H1 (cell line): ENCODE results near the gene ATP6V1B1. TPM values are rescaled to one million over a fixed set of nuclear protein-coding genes. Genes with fewer than 3 reads are reported as not detected.

Experiments
- CTCF ChIA-PET: fragments of 300-600 bp; sonication (Branson Sonifier 250); formaldehyde crosslinking; loops from one replicate; lab custom pipeline; 2021; ENCODE audit not compliant: partially characterized antibody; lab: Charles Lee
- POLR2A ChIA-PET: fragments of 300-600 bp; sonication (Branson Sonifier 250); formaldehyde crosslinking; loops from one replicate; lab custom pipeline; 2021; ENCODE audit warnings: inconsistent platforms; ENCODE audit not compliant: partially characterized antibody; lab: Charles Lee
- DNase-seq, 2 experiments: peaks; one replicate each; pipeline versions ENCODE4 v3.0.0 to v3.0.0-alpha.2; 2010 to 2022; ENCODE audit warnings: low spot score in 2 of 2, low read depth in 1 of 2, mixed read lengths in 1 of 2
- FAIRE-seq: peaks from 2 replicates; lab custom pipeline; 2011; peaks lifted over from hg19 to GRCh38; lab: Jason Lieb, UNC
- H2AFZ ChIP-seq: 2 replicates; pipeline ENCODE4 v1.8.1; 2012; ENCODE audit warnings: low read length, inconsistent platforms
- H2AK5ac ChIP-seq: 2 replicates; pipeline ENCODE4 v1.6.1; 2013; ENCODE audit warnings: low read depth, low read length
- H2BK120ac ChIP-seq: replicated peaks from 2 replicates; pipeline ENCODE3; 2013; ENCODE audit warnings: low read depth, low read length, inconsistent platforms
- H2BK12ac ChIP-seq: 2 replicates; pipeline ENCODE4 v1.6.1; 2013; ENCODE audit warnings: low read depth, low read length
- H2BK15ac ChIP-seq: 2 replicates; pipeline ENCODE4 v1.6.1; 2013; ENCODE audit warnings: low read length
- H2BK20ac ChIP-seq: 2 replicates; pipeline ENCODE4 v1.6.1; 2013; ENCODE audit warnings: low read length
- H2BK5ac ChIP-seq: 2 replicates; pipeline ENCODE4 v1.6.1; 2013; ENCODE audit warnings: low read depth, low read length
- H3K14ac ChIP-seq: 2 replicates; pipeline ENCODE4 v1.6.1; 2013; ENCODE audit warnings: inconsistent platforms; ENCODE audit not compliant: insufficient read length
- H3K18ac ChIP-seq: 2 replicates; pipeline ENCODE4 v1.6.1; 2013; ENCODE audit warnings: low read length; ENCODE audit errors: extremely low read depth
- H3K23ac ChIP-seq: 2 replicates; pipeline ENCODE4 v1.6.1; 2013; ENCODE audit warnings: inconsistent platforms; ENCODE audit not compliant: insufficient read length
- H3K23me2 ChIP-seq: 2 replicates; pipeline ENCODE4 v1.6.1; 2013; ENCODE audit warnings: low read depth, low read length
- H3K27ac ChIP-seq: 2 replicates; pipeline ENCODE4 v1.6.1; 2011; ENCODE audit warnings: low read depth, low read length, inconsistent platforms
- H3K27me3 ChIP-seq, 4 experiments: replicated peaks in 1 of 4; 1 replicate in 1 of 4; 2 replicates in 3 of 4; pipeline versions ENCODE4 v1.6.1 to v1.8.1; 2011 to 2013; ENCODE audit warnings: low read length in 3 of 4, mild to moderate bottlenecking in 3 of 4, inconsistent platforms in 2 of 4, mixed read lengths in 2 of 4, moderate library complexity in 1 of 4; ENCODE audit not compliant: control insufficient read depth in 3 of 4, insufficient read depth in 3 of 4; ENCODE audit errors: extremely low read depth in 1 of 4
- H3K36me3 ChIP-seq, 4 experiments: 2 replicates each; pipeline versions ENCODE4 v1.6.1 to v1.8.1; 2011 to 2013; ENCODE audit warnings: mild to moderate bottlenecking in 4 of 4, low read length in 3 of 4, moderate library complexity in 2 of 4, control low read depth in 1 of 4, inconsistent platforms in 1 of 4; ENCODE audit not compliant: insufficient read depth in 4 of 4, control insufficient read depth in 2 of 4
- H3K4ac ChIP-seq: replicated peaks from 2 replicates; pipeline ENCODE3; 2013; ENCODE audit warnings: low read length, low read depth, mixed read lengths, inconsistent platforms; ENCODE audit not compliant: insufficient read length
- H3K4me1 ChIP-seq, 4 experiments: replicated peaks in 1 of 4; 1 replicate in 1 of 4; 2 replicates in 3 of 4; pipeline versions ENCODE4 v1.6.1 to v1.8.1; 2011 to 2013; ENCODE audit warnings: low read length in 3 of 4, inconsistent platforms in 2 of 4, mixed read lengths in 1 of 4; ENCODE audit not compliant: insufficient read depth in 4 of 4, control insufficient read depth in 3 of 4
- H3K4me2 ChIP-seq, 2 experiments: 2 replicates each; pipeline versions ENCODE4 v1.6.1 to v1.8.1; 2011 to 2013; ENCODE audit warnings: low read depth in 2 of 2, low read length in 2 of 2, control low read depth in 1 of 2, inconsistent platforms in 1 of 2, mild to moderate bottlenecking in 1 of 2; ENCODE audit not compliant: insufficient read depth in 1 of 2
- H3K4me3 ChIP-seq, 4 experiments: fragments of 200-600, 300-600 bp in 1 of 4; sonication (generic), shearing (Covaris generic), sonication (Bioruptor Twin) in 1 of 4; 2 replicates each; pipeline versions ENCODE4 v1.5.1 to v1.8.1; 2011 to 2016; ENCODE audit warnings: low read length in 4 of 4, low read depth in 3 of 4, control low read depth in 2 of 4, inconsistent platforms in 2 of 4, mild to moderate bottlenecking in 2 of 4, mixed read lengths in 1 of 4, moderate library complexity in 1 of 4; ENCODE audit not compliant: insufficient read depth in 2 of 4; ENCODE audit errors: extremely low read depth in 1 of 4
- H3K56ac ChIP-seq: replicated peaks from 2 replicates; pipeline ENCODE3; 2013; ENCODE audit warnings: low read depth, mild to moderate bottlenecking, mixed read lengths, low read length, inconsistent platforms; ENCODE audit not compliant: insufficient read length
- H3K79me1 ChIP-seq: 2 replicates; pipeline ENCODE4 v1.6.1; 2013; ENCODE audit warnings: low read depth, low read length, control low read depth
- H3K79me2 ChIP-seq, 2 experiments: 2 replicates each; pipeline versions ENCODE4 v1.6.1 to v1.8.1; 2012 to 2013; ENCODE audit warnings: low read length in 2 of 2, mild to moderate bottlenecking in 2 of 2, inconsistent platforms in 1 of 2; ENCODE audit not compliant: insufficient read depth in 2 of 2, control insufficient read depth in 1 of 2
- H3K9ac ChIP-seq, 4 experiments: replicated peaks in 1 of 4; 1 replicate in 1 of 4; 2 replicates in 3 of 4; pipeline versions ENCODE4 v1.6.1 to v1.8.1; 2011 to 2013; ENCODE audit warnings: low read depth in 3 of 4, low read length in 3 of 4, control low read depth in 2 of 4, mild to moderate bottlenecking in 2 of 4, moderate library complexity in 2 of 4, inconsistent platforms in 1 of 4; ENCODE audit errors: extremely low read depth in 1 of 4
- H3K9me3 ChIP-seq, 2 experiments: 2 replicates each; pipeline versions ENCODE4 v1.6.1 to v1.8.1; 2012 to 2013; ENCODE audit warnings: mild to moderate bottlenecking in 2 of 2, moderate library complexity in 2 of 2, control low read depth in 1 of 2, inconsistent platforms in 1 of 2, low read depth in 1 of 2, low read length in 1 of 2, mixed read lengths in 1 of 2; ENCODE audit not compliant: insufficient read depth in 2 of 2
- H4K20me1 ChIP-seq, 2 experiments: replicated peaks in 1 of 2; 2 replicates each; pipeline versions ENCODE3 to v1.8.1; 2011 to 2013; ENCODE audit warnings: inconsistent platforms in 2 of 2, low read length in 2 of 2, mild to moderate bottlenecking in 1 of 2; ENCODE audit not compliant: insufficient read depth in 2 of 2, control insufficient read depth in 1 of 2
- H4K5ac ChIP-seq: 2 replicates; pipeline ENCODE4 v1.6.1; 2013; ENCODE audit warnings: low read length, low read depth, mixed read lengths, inconsistent platforms; ENCODE audit not compliant: insufficient read length
- H4K8ac ChIP-seq: 2 replicates; pipeline ENCODE4 v1.8.0; 2013; ENCODE audit warnings: mild to moderate bottlenecking, moderate library complexity, low read length, inconsistent platforms; ENCODE audit not compliant: insufficient read depth; ENCODE audit errors: extremely low read depth
- H4K91ac ChIP-seq: replicated peaks from 2 replicates; pipeline ENCODE3; 2013; ENCODE audit warnings: low read length, mixed read lengths, inconsistent platforms; ENCODE audit not compliant: insufficient read length
- BACH1 ChIP-seq: IDR thresholded peaks from 2 replicates; pipeline ENCODE4 v1.6.1; 2012; ENCODE audit warnings: low read length, improper control_type of control experiment
- WGBS, 2 experiments: shearing (Covaris generic) in 1 of 2; methylation state at CpG; one replicate each; pipeline versions ENCODE4 v1.1.6 to v1.1.7; 2013 to 2015; ENCODE audit warnings: low lambda C conversion rate in 2 of 2, mixed read lengths in 2 of 2, inconsistent platforms in 1 of 2, low coverage in 1 of 2, missing lambda C conversion rate in 1 of 2; ENCODE audit not compliant: insufficient replicate concordance in 2 of 2, insufficient coverage in 1 of 2, insufficient read length in 1 of 2; ENCODE audit errors: extremely low coverage in 1 of 2, missing lambda C conversion rate in 1 of 2; 5-methylcytosine and 5-hydroxymethylcytosine counted together
- polyA plus RNA-seq, 7 experiments: library from polyadenylated mRNA; depleted of rRNA in 3 of 7; stranded (reverse) in 5 of 7; unstranded in 2 of 7; fragments of >200 nt in 5 of 7; fragments of 200-250 nt in 2 of 7; gene quantifications; 1 replicate in 5 of 7; 2 replicates in 1 of 7; 4 replicates in 1 of 7; pipeline versions ENCODE4 v1.2.1 to v1.2.3, GENCODE V29; 2011 to 2013; ENCODE audit warnings: missing spikeins in 2 of 7, mixed read lengths in 2 of 7
- total RNA-seq: library from RNA; stranded (reverse); fragmentation: NEBNext Ultra II Directional; extraction: Animal tissue kit (Norgen Biotek cat#: 25700); gene quantifications from 2 replicates; pipeline ENCODE4 v1.2.1, GENCODE V29; 2021

ATP6V1B1 gene
- total and polyA plus RNA-seq, 2 of the 8 experiments (the other 6 are each of a cell fraction or from before 2014, with no cell fraction given) = not detected

DNA sequence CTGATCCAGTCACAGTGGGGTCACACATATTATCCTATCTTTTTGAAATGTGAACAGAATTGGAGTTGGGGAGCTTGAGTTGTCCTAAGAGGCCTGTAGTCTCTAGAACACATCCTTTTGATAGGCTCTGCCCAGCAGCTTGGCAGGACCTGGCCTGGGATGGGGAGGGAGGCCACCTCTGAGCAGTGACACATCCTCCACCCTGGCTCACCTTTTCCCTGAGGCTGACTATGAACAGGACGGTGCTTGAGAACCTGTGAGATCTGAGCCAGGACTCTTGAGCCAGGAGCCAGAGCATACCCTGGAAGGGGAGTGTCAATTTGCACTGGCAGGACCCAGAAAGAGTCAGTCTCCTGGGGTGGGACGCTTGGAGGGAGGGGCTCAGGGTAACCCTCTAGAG lies 17.7 kb upstream of the ATP6V1B1 start:
- Histone ChIP-seq H2BK20ac (no peak overlapping the region), H3K4me3 (no peak overlapping the region), H3K36me3 (no peaks in the 10 kb centered on the region), H3K23ac (no peak overlapping the region), H4K5ac (no peak overlapping the region), H2AK5ac (no peak overlapping the region), H3K79me2 (no peaks in the 10 kb centered on the region), H2BK5ac (no peak overlapping the region), H3K4me1 (peaks cover 0 to 8% (median 3%) of the 10 kb centered on the region in 4 experiments; a peak in 4 of 7 replicates), H3K79me1 (no peaks in the 10 kb centered on the region), H3K4ac (no peak overlapping the region), H4K20me1 (peaks cover 2% of the 10 kb centered on the region in 2 experiments), H3K9ac (no peak overlapping the region), H3K23me2 (no peaks in the 10 kb centered on the region), H3K56ac (no peak overlapping the region), H3K27ac (no peak overlapping the region), H3K4me2 (no peak overlapping the region), H3K18ac (no peak overlapping the region), H2BK12ac (no peak overlapping the region), H3K27me3 (peaks cover 0 to 4% (median 0%) of the 10 kb centered on the region in 4 experiments; a peak in 1 of 7 replicates), H3K14ac (no peak overlapping the region), H4K8ac (no peak overlapping the region), H2BK120ac (no peak overlapping the region), H2AFZ (no peak overlapping the region), H4K91ac (no peak overlapping the region), H2BK15ac (no peak overlapping the region), H3K9me3 (no peaks in the 10 kb centered on the region)
- WGBS, 2 experiments = 78% methylated on average over 2 of the region's 2 CpGs; no CpG with 5 or more reads in 1 of the 2 experiments
- FAIRE-seq (no peak), DNase-seq (peak in 1 of 2 experiments; percentile 40)
- TF ChIP-seq BACH1 = no peak
- ChIA-PET POLR2A (no interaction called here), CTCF (interaction anchor here (1.2 to 7.2 kb wide), 10 partner anchors 8 to 58 kb away, joined by 3 to 73 read pairs (median 6); no protein-coding TSS in a partner anchor)
